Endothelial cell (in vitro differentiated cells): ENCODE results near the gene TMSB4X. TPM values are rescaled to one million over a fixed set of nuclear protein-coding genes. Genes with fewer than 3 reads are reported as not detected.

Experiments
- DNase-seq: peaks from one replicate; pipeline ENCODE4 v3.0.0; 2021; ENCODE audit warnings: low spot score
- H3K27ac Mint-ChIP-seq: one replicate; pipeline ENCODE4 v1.8.0; 2021; ENCODE audit warnings: mixed read lengths, inconsistent platforms; ENCODE audit not compliant: unreplicated experiment
- H3K27me3 Mint-ChIP-seq: one replicate; pipeline ENCODE4 v1.8.0; 2021; ENCODE audit warnings: mild to moderate bottlenecking, moderate library complexity, mixed read lengths, inconsistent platforms; ENCODE audit not compliant: unreplicated experiment
- H3K36me3 Mint-ChIP-seq: one replicate; pipeline ENCODE4 v1.8.0; 2021; ENCODE audit warnings: mild to moderate bottlenecking, low read depth, mixed read lengths, inconsistent platforms; ENCODE audit not compliant: unreplicated experiment
- H3K4me1 Mint-ChIP-seq: one replicate; pipeline ENCODE4 v1.8.0; 2021; ENCODE audit warnings: mild to moderate bottlenecking, mixed read lengths, inconsistent platforms; ENCODE audit not compliant: unreplicated experiment
- H3K4me3 Mint-ChIP-seq: one replicate; pipeline ENCODE4 v1.8.0; 2021; ENCODE audit warnings: mild to moderate bottlenecking, mixed read lengths, inconsistent platforms; ENCODE audit not compliant: unreplicated experiment
- H3K9me3 Mint-ChIP-seq: one replicate; pipeline ENCODE4 v1.8.0; 2021; ENCODE audit warnings: mixed read lengths, inconsistent platforms; ENCODE audit not compliant: unreplicated experiment
- CTCF ChIP-seq: fragments of 200-600 bp; sonication (generic); IDR thresholded peaks from one replicate; pipeline ENCODE4 v1.5.0; 2021; ENCODE audit warnings: antibody characterized with exemption; ENCODE audit not compliant: unreplicated experiment
- total RNA-seq: library from RNA; stranded (reverse); fragmentation: NEBNext Ultra II Directional; extraction: Animal tissue kit (Norgen Biotek cat#: 25700); gene quantifications from one replicate; pipeline ENCODE4 v1.2.1, GENCODE V29; 2021; ENCODE audit not compliant: unreplicated experiment

The TMSB4X gene
- total RNA-seq, 1 donor from 2014 or later = 3,201 TPM

DNA sequence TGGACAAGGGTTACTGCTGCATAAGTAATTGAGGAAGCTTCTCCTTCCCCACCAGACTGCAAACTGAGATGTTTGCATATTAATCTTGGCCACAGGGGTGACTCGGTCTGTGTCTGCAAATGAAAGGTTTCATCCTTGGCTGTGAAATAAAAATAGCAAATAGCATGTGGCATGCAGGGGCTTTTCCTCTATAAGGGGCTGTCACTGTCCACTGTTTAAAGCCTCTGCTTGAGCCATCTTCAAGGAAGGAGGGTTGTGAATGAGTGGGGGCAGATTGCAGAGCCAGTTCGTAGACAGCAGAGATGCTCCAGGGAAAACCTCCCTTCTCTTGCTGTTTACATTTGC is 33.3 kb downstream of the TMSB4X start:
- Mint-ChIP-seq H3K27ac (no peak overlapping the region), H3K4me1 (peaks cover 7% of the 10 kb centered on the region), H3K9me3 (no peaks in the 10 kb centered on the region), H3K36me3 (no peaks in the 10 kb centered on the region), H3K27me3 (no peaks in the 10 kb centered on the region), H3K4me3 (no peak overlapping the region)
- TF ChIP-seq CTCF = no peak
- DNase-seq = no peak

DNA sequence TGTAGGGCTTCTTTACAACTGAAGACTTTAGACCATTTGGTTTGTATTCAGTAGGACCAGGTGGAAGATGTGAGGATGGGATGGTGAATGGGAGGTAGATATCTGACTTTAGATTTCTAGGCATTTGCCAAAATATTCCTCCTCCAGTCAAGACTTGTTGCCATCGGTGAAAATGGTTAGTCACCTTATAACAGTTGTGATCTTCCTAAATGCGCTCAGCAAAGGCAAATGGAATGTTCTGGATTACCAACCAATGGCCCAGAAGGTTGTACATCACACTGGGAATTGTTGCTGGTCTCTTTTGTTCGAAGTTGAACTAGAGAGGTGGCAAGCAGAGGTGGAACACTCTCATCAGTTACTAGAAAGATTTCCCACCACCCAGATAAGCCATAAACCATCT is 33.9 kb downstream of the TMSB4X start:
- no peak overlapping the region for H3K27ac Mint-ChIP-seq
- H3K4me3 Mint-ChIP-seq = no peak overlapping the region
- peaks cover 14% of the 10 kb centered on the region for H3K4me1 Mint-ChIP-seq
- no peaks in the 10 kb centered on the region for H3K36me3 Mint-ChIP-seq
- no peak for TF ChIP-seq CTCF
- DNase-seq = no peak
- no peaks in the 10 kb centered on the region for H3K9me3 Mint-ChIP-seq
- H3K27me3 Mint-ChIP-seq = no peaks in the 10 kb centered on the region

DNA sequence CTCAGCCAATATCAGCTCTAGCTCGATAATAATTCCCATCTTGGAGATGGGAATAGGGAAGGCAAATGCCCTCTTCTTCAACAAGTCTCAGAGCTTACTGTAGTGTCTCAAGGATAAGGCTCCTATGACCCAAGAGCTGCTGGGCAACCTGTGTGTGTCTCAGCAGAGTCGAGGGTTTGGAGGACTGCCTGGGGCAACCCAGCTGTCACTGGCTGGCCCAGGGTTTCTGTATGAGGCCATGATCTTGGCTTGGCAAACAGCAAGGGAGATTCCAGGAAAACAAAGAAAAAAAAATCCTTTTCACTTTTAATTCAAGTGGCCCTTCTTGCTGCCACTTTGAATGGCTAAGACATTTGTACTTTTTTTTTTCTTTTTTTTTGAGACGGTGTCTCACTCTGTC is 34.4 kb downstream of the TMSB4X start:
- H3K4me3 Mint-ChIP-seq = no peak overlapping the region
- H3K9me3 Mint-ChIP-seq = no peaks in the 10 kb centered on the region
- H3K27me3 Mint-ChIP-seq = no peaks in the 10 kb centered on the region
- H3K27ac Mint-ChIP-seq = no peak overlapping the region
- no peak for DNase-seq
- H3K4me1 Mint-ChIP-seq = peaks cover 16% of the 10 kb centered on the region
- H3K36me3 Mint-ChIP-seq = no peaks in the 10 kb centered on the region
- TF ChIP-seq CTCF = no peak

DNA sequence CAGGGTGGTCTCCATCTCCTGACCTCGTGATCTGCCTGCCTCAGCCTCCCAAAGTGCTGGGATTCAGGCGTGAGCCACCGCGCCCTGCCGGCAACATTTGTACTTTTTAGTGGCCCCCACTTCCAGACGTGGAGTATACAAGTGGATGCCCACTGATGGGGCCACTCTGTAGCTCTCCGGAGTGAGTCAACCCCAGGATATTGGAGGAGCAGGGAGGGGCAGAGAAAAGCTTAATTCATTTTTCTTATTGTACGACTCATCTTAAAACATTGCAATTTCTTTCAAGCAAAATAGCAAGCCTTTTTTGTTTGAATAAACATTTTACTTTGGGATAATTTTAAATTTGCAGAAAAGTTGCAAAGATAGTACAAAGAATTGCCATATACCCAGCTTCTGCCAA is 34.9 kb downstream of the TMSB4X start:
- DNase-seq = no peak
- Mint-ChIP-seq H3K9me3 (no peaks in the 10 kb centered on the region), H3K27me3 (no peaks in the 10 kb centered on the region), H3K4me1 (peaks cover 22% of the 10 kb centered on the region), H3K27ac (no peak overlapping the region), H3K36me3 (no peaks in the 10 kb centered on the region), H3K4me3 (no peak overlapping the region)
- no peak for TF ChIP-seq CTCF

DNA sequence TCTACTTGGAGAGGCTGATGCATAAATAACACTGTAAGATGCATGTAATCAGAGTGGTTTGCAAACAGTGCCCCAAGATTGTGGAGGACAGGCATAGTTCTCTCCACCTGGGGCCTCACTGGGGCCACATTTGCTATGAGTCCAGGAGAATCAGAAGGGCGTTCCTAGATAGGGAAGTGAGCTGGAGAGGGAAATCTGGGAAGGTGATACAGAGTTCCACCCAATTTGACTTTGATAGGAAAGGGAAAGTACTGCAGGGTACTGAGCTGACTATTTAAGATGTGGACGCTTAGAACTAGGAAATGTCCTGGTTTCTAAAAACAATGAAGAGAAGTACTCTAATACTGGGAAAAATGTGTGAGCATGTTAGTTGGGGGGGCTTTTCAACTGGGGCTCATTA is 35.6 kb downstream of the TMSB4X start:
- no peak overlapping the region for H3K27ac Mint-ChIP-seq
- TF ChIP-seq CTCF = no peak
- H3K4me3 Mint-ChIP-seq = no peak overlapping the region
- H3K27me3 Mint-ChIP-seq = no peaks in the 10 kb centered on the region
- no peaks in the 10 kb centered on the region for H3K9me3 Mint-ChIP-seq
- H3K4me1 Mint-ChIP-seq = peaks cover 26% of the 10 kb centered on the region
- DNase-seq = no peak
- no peaks in the 10 kb centered on the region for H3K36me3 Mint-ChIP-seq
